ENCODE results near the gene GAS7. TPM values are rescaled to one million over a fixed set of nuclear protein-coding genes. Genes with fewer than 3 reads are reported as not detected.

The GAS7 gene
- total and polyA plus RNA-seq, 2 of the 13 experiments (the other 11 are each of a cell fraction or from before 2014, with no cell fraction given) = 1.0 to 5.2 TPM

GRCh38 chr17:10067446-10068143 is 130.8 kb downstream of the GAS7 start:
- H3K9me3 ChIP-seq (ENCODE audit: low read length) = 0 out of 2 replicates have a peak, but pooled peaks cover 8% of the 10 kb centered on the region
- peaks cover 0 to 20% of the 10 kb centered on the region in 2 experiments; a peak in 2 of 5 replicates for H3K27me3 ChIP-seq (ENCODE audit: control insufficient read depth in 1 of 2, insufficient read depth in 2 of 2, low read length in 2 of 2)
- CTCF ChIA-PET (ENCODE audit: low intra/inter-chr PET ratio, low total read pairs) = no interaction called here
- in situ Hi-C loops (cut with HindIII; ENCODE audit: extremely low pct_ligation_motif_present, low pct_unique_long_range_greater_than_20kb) (no loop called here), intact Hi-C loops (cut with micrococcal nuclease; ENCODE audit: unreplicated experiment) (loop anchor here (2.0 kb wide), 1 partner anchor 41 kb away; no protein-coding TSS in a partner anchor)
- H2AFZ ChIP-seq (ENCODE audit: low read length) = no peak overlapping the region
- no peak for DNase-seq (ENCODE audit: low spot score)
- POLR2A ChIA-PET = no interaction called here
- H3K4me1 ChIP-seq (ENCODE audit: insufficient read depth, low read length) = no peaks in the 10 kb centered on the region
- H4K20me1 ChIP-seq (ENCODE audit: insufficient read depth, low read length) = no peaks in the 10 kb centered on the region
- no peak for ATAC-seq
- H3K27ac ChIP-seq (ENCODE audit: extremely low read length, insufficient read depth, low read length) = no peak overlapping the region
- no TSS peak for BruUV-seq (replicated peaks)
- no peak for FAIRE-seq
- no peaks in the 10 kb centered on the region for H3K79me2 ChIP-seq (ENCODE audit: insufficient read depth, low read length)
- H3K4me3 ChIP-seq (replicated peaks in 1 of 3; ENCODE audit: insufficient read depth in 1 of 3, low read depth in 2 of 3, low read length in 3 of 3) = no peak overlapping the region
- no peaks in the 10 kb centered on the region for H3K36me3 ChIP-seq (replicated peaks in 1 of 2; ENCODE audit: control insufficient read depth in 1 of 2, insufficient read depth in 2 of 2, low read length in 2 of 2)
- no peak overlapping the region for H3K9ac ChIP-seq (ENCODE audit: insufficient read depth, low read depth, low read length)
- WGBS (ENCODE audit: low lambda C conversion rate) = 16% methylated on average over 8 of the region's 8 CpGs
- H3K4me2 ChIP-seq (ENCODE audit: low read depth, low read length) = no peak overlapping the region
- no peak for TF ChIP-seq MATR3 (CRISPR knock-in tag; IDR thresholded peaks at IDR 0.05)
- no peak for TF ChIP-seq PRDM4 (CRISPR knock-in tag; IDR thresholded peaks at IDR 0.05; ENCODE audit: borderline replicate concordance)
- no peak for TF ChIP-seq HDAC1 (CRISPR knock-in tag; IDR thresholded peaks at IDR 0.05)
- no peak for TF ChIP-seq MTF2 (CRISPR knock-in tag; IDR thresholded peaks at IDR 0.05; ENCODE audit: borderline replicate concordance)
- no peak for TF ChIP-seq SMAD3 (CRISPR knock-in tag; IDR thresholded peaks at IDR 0.05)
- no peak for TF ChIP-seq ZNF563 (CRISPR knock-in tag; IDR thresholded peaks at IDR 0.05)
- no peak for TF ChIP-seq ZFP1 (CRISPR knock-in tag; IDR thresholded peaks at IDR 0.05)
- TF ChIP-seq IRF9 (CRISPR knock-in tag; IDR thresholded peaks at IDR 0.05; ENCODE audit: borderline replicate concordance) = no peak
- TF ChIP-seq PHF21A (CRISPR knock-in tag; IDR thresholded peaks at IDR 0.05) = no peak
- TF ChIP-seq AKNA (CRISPR knock-in tag; IDR thresholded peaks at IDR 0.05; ENCODE audit: borderline replicate concordance) = no peak
